Measurements from ENCODE around the gene QSER1. TPM values are rescaled to one million over a fixed set of nuclear protein-coding genes. Genes with fewer than 3 reads are reported as not detected.
"Not testable (repeated sequence)": the region's sequence is repeated elsewhere in the genome, so short reads cannot be mapped to it uniquely, and the experiment has no call there.

The QSER1 gene
- total and polyA plus RNA-seq, 2 experiments from 2014 or later: 4.5 to 32.1 TPM

DNA sequence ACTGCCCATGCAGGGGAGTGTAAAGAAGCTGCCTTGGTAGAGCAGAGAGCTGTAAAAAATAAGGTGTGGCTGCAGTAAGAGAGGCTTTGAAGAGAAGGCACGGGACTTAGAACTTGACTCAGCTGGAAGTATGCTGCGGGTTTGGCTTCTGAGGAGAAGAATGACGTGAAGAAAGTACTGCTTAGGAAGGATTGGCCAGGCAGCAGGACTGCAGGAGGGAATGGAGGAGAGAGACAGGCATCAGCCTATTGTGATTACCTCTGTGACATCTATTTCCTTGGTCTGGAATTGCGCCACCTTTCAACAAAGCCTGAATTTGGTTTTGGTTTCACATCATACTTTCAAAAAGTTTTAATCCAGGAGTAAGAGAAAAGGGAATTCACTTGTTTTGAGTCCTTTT is 40.4 kb upstream of the QSER1 start:
- Histone ChIP-seq H3K4me3 (no peak overlapping the region), H3K27me3 (peaks cover 3% of the 10 kb centered on the region), H3K36me3 (no peaks in the 10 kb centered on the region), H3K9me3 (ENCODE audit: low read depth) (no peaks in the 10 kb centered on the region), H3K27ac (no peak overlapping the region), H3K4me1 (ENCODE audit: low read depth) (no peaks in the 10 kb centered on the region)
- DNase-seq (ENCODE audit: low read depth in 1 of 2, low spot score in 1 of 2): peak in 1 of 2 donors; percentile 55
- TF ChIP-seq, protein P1, sequence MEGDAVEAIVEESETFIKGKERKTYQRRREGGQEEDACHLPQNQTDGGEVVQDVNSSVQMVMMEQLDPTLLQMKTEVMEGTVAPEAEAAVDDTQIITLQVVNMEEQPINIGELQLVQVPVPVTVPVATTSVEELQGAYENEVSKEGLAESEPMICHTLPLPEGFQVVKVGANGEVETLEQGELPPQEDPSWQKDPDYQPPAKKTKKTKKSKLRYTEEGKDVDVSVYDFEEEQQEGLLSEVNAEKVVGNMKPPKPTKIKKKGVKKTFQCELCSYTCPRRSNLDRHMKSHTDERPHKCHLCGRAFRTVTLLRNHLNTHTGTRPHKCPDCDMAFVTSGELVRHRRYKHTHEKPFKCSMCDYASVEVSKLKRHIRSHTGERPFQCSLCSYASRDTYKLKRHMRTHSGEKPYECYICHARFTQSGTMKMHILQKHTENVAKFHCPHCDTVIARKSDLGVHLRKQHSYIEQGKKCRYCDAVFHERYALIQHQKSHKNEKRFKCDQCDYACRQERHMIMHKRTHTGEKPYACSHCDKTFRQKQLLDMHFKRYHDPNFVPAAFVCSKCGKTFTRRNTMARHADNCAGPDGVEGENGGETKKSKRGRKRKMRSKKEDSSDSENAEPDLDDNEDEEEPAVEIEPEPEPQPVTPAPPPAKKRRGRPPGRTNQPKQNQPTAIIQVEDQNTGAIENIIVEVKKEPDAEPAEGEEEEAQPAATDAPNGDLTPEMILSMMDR (IDR thresholded peaks at IDR 0.05; ENCODE audit: low read depth, low read length): no peak

- Histone ChIP-seq H3K4me3 (no peak overlapping the region), H3K27ac (no peak overlapping the region), H3K9me3 (ENCODE audit: low read depth) (no peaks in the 10 kb centered on the region), H3K27me3 (peaks cover 3% of the 10 kb centered on the region), H3K36me3 (no peaks in the 10 kb centered on the region), H3K4me1 (ENCODE audit: low read depth) (no peaks in the 10 kb centered on the region)
- TF ChIP-seq, protein P1 (IDR thresholded peaks at IDR 0.05; ENCODE audit: low read depth, low read length): no peak
- DNase-seq (ENCODE audit: low read depth in 1 of 2, low spot score in 1 of 2): no peak
These were observed 37.0 kb upstream of the QSER1 start for GRCh38 chr11:32855601-32856000.

DNA sequence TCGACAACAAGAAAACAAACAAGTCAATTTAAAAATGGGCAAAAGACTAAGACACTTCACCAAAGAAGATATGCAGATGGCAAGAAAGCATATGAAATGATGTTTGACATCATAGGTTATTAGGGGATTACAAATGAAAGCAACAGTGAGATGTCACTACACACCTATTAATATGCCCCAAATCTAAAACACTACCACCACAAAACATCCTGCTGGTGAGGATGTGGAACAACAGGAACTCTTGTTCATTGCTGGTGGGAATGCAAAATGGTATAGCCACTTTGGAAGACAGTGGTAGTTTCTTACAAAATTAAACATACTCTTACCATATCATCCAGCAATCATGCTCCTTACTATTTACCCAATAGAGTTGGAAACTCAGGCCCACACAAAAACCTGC is 33.9 kb upstream of the QSER1 start:
- TF ChIP-seq, protein P1 (IDR thresholded peaks at IDR 0.05; ENCODE audit: low read depth, low read length): no peak
- H3K9me3 ChIP-seq (ENCODE audit: low read depth): no peaks in the 10 kb centered on the region
- H3K27me3 ChIP-seq: peaks cover 3% of the 10 kb centered on the region
- H3K27ac ChIP-seq: no peak overlapping the region
- no peak for DNase-seq (ENCODE audit: low read depth in 1 of 2, low spot score in 1 of 2)
- no peak overlapping the region for H3K4me3 ChIP-seq
- H3K36me3 ChIP-seq: no peaks in the 10 kb centered on the region
- no peaks in the 10 kb centered on the region for H3K4me1 ChIP-seq (ENCODE audit: low read depth)

- Histone ChIP-seq H3K27ac (no peak overlapping the region), H3K9me3 (ENCODE audit: low read depth) (no peaks in the 10 kb centered on the region), H3K4me3 (no peak overlapping the region), H3K4me1 (ENCODE audit: low read depth) (no peaks in the 10 kb centered on the region), H3K36me3 (no peaks in the 10 kb centered on the region), H3K27me3 (no peaks in the 10 kb centered on the region)
- TF ChIP-seq, protein P1 (IDR thresholded peaks at IDR 0.05; ENCODE audit: low read depth, low read length): no peak
- no peak for DNase-seq (ENCODE audit: low read depth in 1 of 2, low spot score in 1 of 2)
These were observed 30.6 kb upstream of the QSER1 start for GRCh38 chr11:32861850-32862577.

DNA sequence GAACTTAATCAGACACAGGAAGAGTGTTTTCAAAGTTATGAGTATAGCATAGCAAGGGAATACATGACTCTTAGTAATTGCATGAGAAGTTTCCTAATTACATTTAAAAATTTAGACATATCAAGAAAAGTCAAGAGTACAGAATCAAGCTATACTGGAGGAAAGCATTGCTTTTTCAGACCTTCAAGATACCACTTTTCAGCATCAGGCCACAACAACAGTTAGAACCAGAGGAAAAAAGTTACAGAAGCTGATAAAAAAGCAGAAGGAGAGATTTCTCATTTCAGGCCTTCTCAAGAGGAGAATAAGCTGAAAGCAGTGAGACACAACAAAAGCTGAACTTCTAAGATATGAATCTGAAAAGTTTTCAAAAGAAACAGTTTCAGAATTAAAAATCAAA is 28.1 kb upstream of the QSER1 start:
- DNase-seq (ENCODE audit: low read depth in 1 of 2, low spot score in 1 of 2): no peak
- TF ChIP-seq, protein P1 (IDR thresholded peaks at IDR 0.05; ENCODE audit: low read depth, low read length): no peak
- Histone ChIP-seq H3K4me3 (no peak overlapping the region), H3K4me1 (ENCODE audit: low read depth) (no peaks in the 10 kb centered on the region), H3K36me3 (no peaks in the 10 kb centered on the region), H3K27me3 (no peaks in the 10 kb centered on the region), H3K9me3 (ENCODE audit: low read depth) (no peaks in the 10 kb centered on the region), H3K27ac (no peak overlapping the region)

- H3K27me3 ChIP-seq; DNase-seq (ENCODE audit: low read depth in 1 of 2, low spot score in 1 of 2); H3K4me1 ChIP-seq (ENCODE audit: low read depth); H3K4me3 ChIP-seq; H3K27ac ChIP-seq; H3K36me3 ChIP-seq; H3K9me3 ChIP-seq (ENCODE audit: low read depth): not testable (repeated sequence)
These were observed 23.9 kb upstream of the QSER1 start for GRCh38 chr11:32868752-32869151.
